H54 (cell line): ENCODE data around the gene RDM1.
"Not testable (repeated sequence)": the region's sequence is repeated elsewhere in the genome, so short reads cannot be mapped to it uniquely, and the experiment has no call there.

Experiments
- DNase-seq: peaks from one replicate; pipeline ENCODE4 v3.0.0; 2011; ENCODE audit warnings: low spot score, mixed read lengths; ENCODE audit not compliant: insufficient read length
- FAIRE-seq: peaks from 3 replicates; lab custom pipeline; 2011; peaks lifted over from hg19 to GRCh38; lab: Jason Lieb, UNC
- POLR2A ChIP-seq: IDR thresholded peaks from 2 replicates; pipeline ENCODE4 v1.6.1; 2011; ENCODE audit warnings: low read depth, mild to moderate bottlenecking, low read length

Gene RDM1

GRCh38 chr17:35900708-35901480 is 29.7 kb downstream of the RDM1 start:
- DNase-seq: no peak
- no peak for FAIRE-seq
- no peak for TF ChIP-seq POLR2A

GRCh38 chr17:35900280-35900679 is 30.3 kb downstream of the RDM1 start:
- no peak for FAIRE-seq
- TF ChIP-seq POLR2A: no peak
- no peak for DNase-seq

GRCh38 chr17:35898283-35899070 is 32.1 kb downstream of the RDM1 start:
- FAIRE-seq (no peak), DNase-seq (no peak)
- TF ChIP-seq POLR2A: no peak

GRCh38 chr17:35897772-35898171 is 32.8 kb downstream of the RDM1 start:
- DNase-seq, FAIRE-seq: not testable (repeated sequence)

GRCh38 chr17:35895636-35896587 is 34.7 kb downstream of the RDM1 start:
- no peak for DNase-seq
- TF ChIP-seq POLR2A: no peak

GRCh38 chr17:35894206-35894605 is 36.4 kb downstream of the RDM1 start:
- DNase-seq (no peak), FAIRE-seq (no peak)
- TF ChIP-seq POLR2A: no peak

More at GRCh38 chr17:35895636-35896587, 34.7 kb downstream of the RDM1 start:
- FAIRE-seq: no peak

- no peak for DNase-seq
- no peak for FAIRE-seq
- TF ChIP-seq POLR2A: no peak
Observed at GRCh38 chr17:35893751-35894150, 36.8 kb downstream of the RDM1 start.

GRCh38 chr17:35892091-35893035 is 38.2 kb downstream of the RDM1 start:
- no peak for TF ChIP-seq POLR2A
- FAIRE-seq (no peak), DNase-seq (no peak)

- no peak for TF ChIP-seq POLR2A
- FAIRE-seq (no peak), DNase-seq (no peak)
Observed at GRCh38 chr17:35891269-35891668, 39.3 kb downstream of the RDM1 start.

GRCh38 chr17:35890774-35891155 is 39.8 kb downstream of the RDM1 start:
- no peak for TF ChIP-seq POLR2A
- DNase-seq (no peak), FAIRE-seq (no peak)

- FAIRE-seq: no peak
- TF ChIP-seq POLR2A: no peak
Observed at GRCh38 chr17:35889818-35890773, 40.5 kb downstream of the RDM1 start.

GRCh38 chr17:35889241-35889640 is 41.3 kb downstream of the RDM1 start:
- FAIRE-seq: no peak
- DNase-seq: no peak
- TF ChIP-seq POLR2A: no peak

More at GRCh38 chr17:35889818-35890773, 40.5 kb downstream of the RDM1 start:
- no peak for DNase-seq
